ENCODE data around the gene TIMP3. TPM values are rescaled to one million over a fixed set of nuclear protein-coding genes. Genes with fewer than 3 reads are reported as not detected.

Gene TIMP3
- total RNA-seq, 1 experiment from 2014 or later = 14.1 TPM

DNA sequence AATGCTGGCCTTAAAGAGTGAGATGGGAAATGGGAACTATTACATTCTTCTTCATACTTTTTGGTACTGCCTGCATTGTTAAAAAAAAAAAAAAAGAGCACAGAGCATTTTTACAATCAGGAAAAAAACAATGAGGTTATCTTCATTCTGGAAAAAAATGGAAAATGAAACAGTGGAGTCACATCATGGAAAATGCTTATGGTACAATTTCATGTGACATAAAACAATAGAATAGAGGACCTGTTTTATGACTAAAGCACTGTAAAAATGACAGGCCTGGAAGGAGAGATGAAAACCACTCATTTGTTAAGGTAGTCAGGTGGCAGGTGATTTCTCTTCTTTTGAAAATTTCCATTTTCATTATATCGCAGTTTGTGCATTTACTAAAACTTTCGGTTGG lies 75.0 kb downstream of the TIMP3 start:
- Histone ChIP-seq H3K27me3 (replicated peaks; ENCODE audit: insufficient read depth, low read depth, low read length, poor library complexity) (no peaks in the 10 kb centered on the region), H3K9me3 (ENCODE audit: low read depth, low read length, poor library complexity, severe bottlenecking) (no peaks in the 10 kb centered on the region), H3K4me1 (ENCODE audit: insufficient read depth, low read length, poor library complexity, severe bottlenecking) (peaks cover 7% of the 10 kb centered on the region), H3K36me3 (ENCODE audit: insufficient read depth, low read length, poor library complexity, severe bottlenecking) (no peaks in the 10 kb centered on the region), H3K27ac (ENCODE audit: low read depth, low read length, poor library complexity, severe bottlenecking) (no peak overlapping the region), H3K4me3 (ENCODE audit: low read depth, low read length, poor library complexity, severe bottlenecking) (no peak overlapping the region)
- ChIA-PET POLR2A (ENCODE audit: low non-redundant PET) (no interaction called here), CTCF (no interaction called here)
- intact Hi-C loops (cut with micrococcal nuclease; ENCODE audit: unreplicated experiment) = no loop called here
- no peak for DNase-seq (ENCODE audit: low spot score)
- BruUV-seq (replicated peaks) = no TSS peak
- TF ChIP-seq, protein P1, sequence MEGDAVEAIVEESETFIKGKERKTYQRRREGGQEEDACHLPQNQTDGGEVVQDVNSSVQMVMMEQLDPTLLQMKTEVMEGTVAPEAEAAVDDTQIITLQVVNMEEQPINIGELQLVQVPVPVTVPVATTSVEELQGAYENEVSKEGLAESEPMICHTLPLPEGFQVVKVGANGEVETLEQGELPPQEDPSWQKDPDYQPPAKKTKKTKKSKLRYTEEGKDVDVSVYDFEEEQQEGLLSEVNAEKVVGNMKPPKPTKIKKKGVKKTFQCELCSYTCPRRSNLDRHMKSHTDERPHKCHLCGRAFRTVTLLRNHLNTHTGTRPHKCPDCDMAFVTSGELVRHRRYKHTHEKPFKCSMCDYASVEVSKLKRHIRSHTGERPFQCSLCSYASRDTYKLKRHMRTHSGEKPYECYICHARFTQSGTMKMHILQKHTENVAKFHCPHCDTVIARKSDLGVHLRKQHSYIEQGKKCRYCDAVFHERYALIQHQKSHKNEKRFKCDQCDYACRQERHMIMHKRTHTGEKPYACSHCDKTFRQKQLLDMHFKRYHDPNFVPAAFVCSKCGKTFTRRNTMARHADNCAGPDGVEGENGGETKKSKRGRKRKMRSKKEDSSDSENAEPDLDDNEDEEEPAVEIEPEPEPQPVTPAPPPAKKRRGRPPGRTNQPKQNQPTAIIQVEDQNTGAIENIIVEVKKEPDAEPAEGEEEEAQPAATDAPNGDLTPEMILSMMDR (conservative IDR thresholded peaks at IDR 0.05; ENCODE audit: low read depth, low read length) = no peak
- TF ChIP-seq EZH2 (IDR thresholded peaks at IDR 0.05; ENCODE audit: borderline replicate concordance, low read depth, low read length, poor library complexity, severe bottlenecking) = no peak

DNA sequence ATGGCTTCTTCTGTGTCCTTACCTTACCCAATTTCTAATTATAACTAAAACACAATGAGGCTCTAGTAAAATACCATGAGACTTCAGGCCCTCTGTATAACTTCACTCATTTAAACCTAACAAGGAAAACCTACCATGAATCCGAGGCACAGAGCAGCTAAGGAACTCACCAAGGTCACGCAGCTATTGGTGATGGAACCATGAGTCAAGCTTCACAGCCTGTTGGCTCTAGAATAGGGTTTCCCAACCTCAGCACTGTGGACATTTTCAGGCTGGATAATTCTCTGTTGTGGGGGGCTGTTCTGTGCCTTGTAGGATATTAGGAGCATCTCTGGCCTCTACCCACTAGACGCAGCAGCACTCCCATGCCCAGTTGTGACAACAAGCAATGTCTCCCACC lies 75.7 kb downstream of the TIMP3 start:
- Histone ChIP-seq H3K9me3 (ENCODE audit: low read depth, low read length, poor library complexity, severe bottlenecking) (no peaks in the 10 kb centered on the region), H3K27me3 (replicated peaks; ENCODE audit: insufficient read depth, low read depth, low read length, poor library complexity) (no peaks in the 10 kb centered on the region), H3K4me1 (ENCODE audit: insufficient read depth, low read length, poor library complexity, severe bottlenecking) (peaks cover 8% of the 10 kb centered on the region), H3K4me3 (ENCODE audit: low read depth, low read length, poor library complexity, severe bottlenecking) (no peak overlapping the region), H3K27ac (ENCODE audit: low read depth, low read length, poor library complexity, severe bottlenecking) (no peak overlapping the region), H3K36me3 (ENCODE audit: insufficient read depth, low read length, poor library complexity, severe bottlenecking) (no peaks in the 10 kb centered on the region)
- ChIA-PET POLR2A (ENCODE audit: low non-redundant PET) (no interaction called here), CTCF (no interaction called here)
- BruUV-seq (replicated peaks) = no TSS peak
- DNase-seq (ENCODE audit: low spot score) = no peak
- intact Hi-C loops (cut with micrococcal nuclease; ENCODE audit: unreplicated experiment) = no loop called here
- TF ChIP-seq, protein P1 (conservative IDR thresholded peaks at IDR 0.05; ENCODE audit: low read depth, low read length) = no peak
- TF ChIP-seq EZH2 (IDR thresholded peaks at IDR 0.05; ENCODE audit: borderline replicate concordance, low read depth, low read length, poor library complexity, severe bottlenecking) = no peak

DNA sequence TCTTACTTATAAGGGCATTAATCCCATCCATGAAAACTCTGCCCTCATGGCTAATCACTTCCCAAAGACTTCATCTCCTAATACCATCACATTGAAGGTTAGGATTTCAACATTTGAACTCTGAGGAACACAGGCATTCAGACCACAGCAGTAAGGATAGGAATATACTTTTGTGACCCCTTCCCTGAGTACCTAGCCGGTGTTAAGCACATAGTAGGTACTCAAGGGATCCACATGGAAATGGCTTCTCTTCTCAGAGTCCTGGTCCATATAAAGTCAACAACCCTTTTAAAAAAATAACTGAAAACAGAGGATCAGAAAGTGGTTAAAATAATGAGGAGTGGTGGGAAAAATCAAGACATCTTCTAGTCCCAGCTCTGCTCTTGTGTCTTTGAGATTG lies 78.0 kb downstream of the TIMP3 start:
- H3K4me1 ChIP-seq (ENCODE audit: insufficient read depth, low read length, poor library complexity, severe bottlenecking) = peaks cover 15% of the 10 kb centered on the region
- ChIA-PET POLR2A (ENCODE audit: low non-redundant PET) (no interaction called here), CTCF (no interaction called here)
- no peaks in the 10 kb centered on the region for H3K27me3 ChIP-seq (replicated peaks; ENCODE audit: insufficient read depth, low read depth, low read length, poor library complexity)
- BruUV-seq (replicated peaks) = no TSS peak
- intact Hi-C loops (cut with micrococcal nuclease; ENCODE audit: unreplicated experiment) = no loop called here
- no peak overlapping the region for H3K27ac ChIP-seq (ENCODE audit: low read depth, low read length, poor library complexity, severe bottlenecking)
- no peak for DNase-seq (ENCODE audit: low spot score)
- TF ChIP-seq EZH2 (IDR thresholded peaks at IDR 0.05; ENCODE audit: borderline replicate concordance, low read depth, low read length, poor library complexity, severe bottlenecking) = no peak
- TF ChIP-seq, protein P1 (conservative IDR thresholded peaks at IDR 0.05; ENCODE audit: low read depth, low read length) = no peak
- no peak overlapping the region for H3K4me3 ChIP-seq (ENCODE audit: low read depth, low read length, poor library complexity, severe bottlenecking)
- H3K36me3 ChIP-seq (ENCODE audit: insufficient read depth, low read length, poor library complexity, severe bottlenecking) = no peaks in the 10 kb centered on the region
- no peaks in the 10 kb centered on the region for H3K9me3 ChIP-seq (ENCODE audit: low read depth, low read length, poor library complexity, severe bottlenecking)

Measured in A673 (cell line).